Neutrophil (primary cell): Measurements from ENCODE around the gene OR7G2.

Experiments used
- H3K27ac ChIP-seq: fragments of 200-600 bp; sonication (generic); 2 replicates; pipeline ENCODE4 v1.5.1; 2016; ENCODE audit warnings: mild to moderate bottlenecking, moderate library complexity
- H3K27me3 ChIP-seq: fragments of 200-600 bp; sonication (generic); 2 replicates; pipeline ENCODE4 v1.6.0; 2016; ENCODE audit warnings: mild to moderate bottlenecking
- H3K36me3 ChIP-seq: fragments of 200-600 bp; sonication (generic); 2 replicates; pipeline ENCODE4 v1.5.1; 2017
- H3K4me1 ChIP-seq, 2 experiments: fragments of 200-600 bp in 1 of 2; sonication (generic) in 1 of 2; 1 replicate in 1 of 2; 2 replicates in 1 of 2; pipeline versions ENCODE4 v1.5.1 to v1.6.1; 2013 to 2016; ENCODE audit warnings: low read depth in 1 of 2, low read length in 1 of 2, mild to moderate bottlenecking in 1 of 2, moderate library complexity in 1 of 2; ENCODE audit not compliant: control insufficient read depth in 1 of 2, insufficient read depth in 1 of 2
- H3K4me3 ChIP-seq, 2 experiments: fragments of 200-600 bp in 1 of 2; sonication (generic) in 1 of 2; 1 replicate in 1 of 2; 2 replicates in 1 of 2; pipeline ENCODE4 v1.5.1; 2013 to 2016; ENCODE audit warnings: low read depth in 1 of 2, low read length in 1 of 2, mild to moderate bottlenecking in 1 of 2, moderate library complexity in 1 of 2
- H3K9me3 ChIP-seq: fragments of 200-600 bp; sonication (generic); 2 replicates; pipeline ENCODE4 v1.5.1; 2016
- CTCF ChIP-seq: fragments of 200-600 bp; sonication (generic); IDR thresholded peaks from 2 replicates; pipeline ENCODE4 v1.5.1; 2016; ENCODE audit warnings: antibody characterized with exemption

Gene OR7G2

DNA sequence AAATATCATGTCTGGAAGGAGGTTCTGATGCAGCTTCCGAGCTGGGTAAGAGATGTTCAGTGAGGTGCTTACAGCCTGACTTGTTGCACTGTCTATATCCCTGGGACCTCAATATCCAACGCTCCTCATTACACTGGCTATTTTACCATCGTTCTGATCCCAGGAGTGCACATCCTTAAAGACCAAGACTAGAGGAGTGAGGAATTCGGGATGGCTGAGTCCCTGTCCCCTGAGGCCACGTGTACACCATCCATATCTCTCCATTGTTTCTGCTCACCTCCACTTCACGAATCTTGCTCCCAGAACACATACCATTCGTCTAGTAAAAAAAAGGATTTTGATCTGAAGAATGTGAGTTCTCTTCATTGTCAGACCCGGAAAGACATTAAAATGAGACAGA is at the start of gene OR7G2:
OR7G2 (minus strand) TSS at position 101 of the 400 bp plus-strand sequence. CDS start 4,232 bp downstream, outside the sequence.
- Histone ChIP-seq H3K4me1 (no peaks in the 10 kb centered on the region), H3K9me3 (no peaks in the 10 kb centered on the region), H3K36me3 (no peaks in the 10 kb centered on the region), H3K27me3 (peaks cover 8% of the 10 kb centered on the region), H3K27ac (no peak within 1 kb of the TSS), H3K4me3 (no peak within 1 kb of the TSS)
- TF ChIP-seq CTCF = no peak

DNA sequence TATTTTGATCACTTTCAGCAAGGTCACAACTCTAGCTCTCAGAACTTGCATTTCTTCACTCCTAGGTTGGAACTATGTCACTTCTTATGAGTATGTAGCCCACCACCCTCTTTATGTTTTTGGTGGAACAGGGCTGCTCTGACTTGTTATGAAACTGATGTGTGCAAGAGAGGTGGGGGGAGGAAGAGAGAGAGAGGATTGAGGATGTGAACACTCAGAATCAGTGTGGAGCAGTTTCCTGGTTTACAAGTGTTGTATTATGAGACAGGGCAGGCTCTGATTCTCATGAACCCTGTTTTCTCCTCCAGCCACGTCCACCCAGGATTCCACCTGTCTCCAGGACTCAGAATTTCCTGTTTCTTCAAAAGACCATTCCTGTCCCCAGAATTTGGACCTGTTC is 49.0 kb upstream of the OR7G2 start:
- no peak overlapping the region for H3K4me3 ChIP-seq
- no peaks in the 10 kb centered on the region for H3K27me3 ChIP-seq
- peaks cover 21% of the 10 kb centered on the region for H3K9me3 ChIP-seq
- H3K27ac ChIP-seq = no peak overlapping the region
- no peaks in the 10 kb centered on the region for H3K4me1 ChIP-seq
- no peak for TF ChIP-seq CTCF
- peaks cover 57% of the 10 kb centered on the region for H3K36me3 ChIP-seq

- peaks cover 14% of the 10 kb centered on the region for H3K9me3 ChIP-seq
- no peaks in the 10 kb centered on the region for H3K4me1 ChIP-seq
- no peaks in the 10 kb centered on the region for H3K27me3 ChIP-seq
- H3K4me3 ChIP-seq = no peak overlapping the region
- TF ChIP-seq CTCF = no peak
- H3K27ac ChIP-seq = no peak overlapping the region
- H3K36me3 ChIP-seq = peaks cover 52% of the 10 kb centered on the region
Observed at GRCh38 chr19:9155591-9155990, 48.3 kb upstream of the OR7G2 start.

- Histone ChIP-seq H3K27me3 (no peaks in the 10 kb centered on the region), H3K9me3 (peaks cover 5% of the 10 kb centered on the region), H3K4me3 (no peak overlapping the region), H3K4me1 (no peaks in the 10 kb centered on the region), H3K36me3 (peaks cover 18% of the 10 kb centered on the region), H3K27ac (no peak overlapping the region)
- no peak for TF ChIP-seq CTCF
Observed at GRCh38 chr19:9151367-9151766, 44.1 kb upstream of the OR7G2 start.

- TF ChIP-seq CTCF = no peak
- H3K36me3 ChIP-seq = peaks cover 13% of the 10 kb centered on the region
- H3K4me3 ChIP-seq = no peak overlapping the region
- H3K4me1 ChIP-seq = no peaks in the 10 kb centered on the region
- no peak overlapping the region for H3K27ac ChIP-seq
- H3K27me3 ChIP-seq = no peaks in the 10 kb centered on the region
- H3K9me3 ChIP-seq = peaks cover 7% of the 10 kb centered on the region
Observed at GRCh38 chr19:9150650-9151049, 43.4 kb upstream of the OR7G2 start.

DNA sequence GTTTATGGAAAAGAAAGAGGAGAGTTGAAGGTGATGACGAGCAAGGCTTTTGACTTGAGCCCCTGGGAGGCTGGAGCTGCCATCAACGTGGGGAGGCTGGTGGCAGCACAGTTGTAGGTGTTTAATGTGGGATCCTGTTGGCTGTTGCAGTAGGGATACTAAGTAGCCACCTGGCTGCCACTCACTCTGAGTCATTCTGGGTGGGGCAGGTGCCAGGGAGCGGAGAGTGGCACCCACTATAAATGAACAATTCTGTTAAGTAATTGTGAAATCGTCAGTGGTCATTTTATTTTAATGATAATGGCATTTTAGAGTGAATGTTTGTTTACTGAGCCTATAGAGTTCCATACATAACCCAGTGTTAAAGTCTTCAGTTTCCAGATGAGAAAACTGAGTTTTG is 42.7 kb upstream of the OR7G2 start:
- peaks cover 13% of the 10 kb centered on the region for H3K36me3 ChIP-seq
- no peak for TF ChIP-seq CTCF
- peaks cover 13% of the 10 kb centered on the region for H3K9me3 ChIP-seq

More for the DNA sequence above, 42.7 kb upstream of the OR7G2 start:
- Histone ChIP-seq H3K4me1 (no peaks in the 10 kb centered on the region), H3K27me3 (no peaks in the 10 kb centered on the region), H3K27ac (no peak overlapping the region), H3K4me3 (no peak overlapping the region)
